ENCODE results near the gene ISG15. TPM values are rescaled to one million over a fixed set of nuclear protein-coding genes. Genes with fewer than 3 reads are reported as not detected.

Gene ISG15
- total and polyA plus RNA-seq, 4 donors: 12.7 to 234 (median 131) TPM

- peaks cover 0 to under 1% (median 0%) of the 10 kb centered on the region in 3 donors for H3K27me3 ChIP-seq (ENCODE audit: control insufficient read depth in 3 of 3, insufficient read depth in 3 of 3, low read length in 2 of 3)
- no peak for TF ChIP-seq CTCF (IDR thresholded peaks at IDR 0.05; ENCODE audit: control extremely low read depth, extremely low read depth)
- H3K9ac ChIP-seq (ENCODE audit: insufficient read depth in 1 of 2, low read length in 2 of 2): no peak overlapping the region
- H3K36me3 ChIP-seq (ENCODE audit: control insufficient read depth in 4 of 4, insufficient read depth in 4 of 4, low read length in 4 of 4): peaks cover 0 to 57% (median 7%) of the 10 kb centered on the region in 4 donors
- 94 to 95% methylated on average over 34 of the region's 34 CpGs for WGBS, 2 donors
- no peak overlapping the region for H3K27ac ChIP-seq (ENCODE audit: low read depth in 1 of 2, low read length in 1 of 2)
- ATAC-seq (ENCODE audit: insufficient read depth, low FRiP score): no peak
- H3K4me3 ChIP-seq: no peak overlapping the region
- peaks cover 0 to 8% (median 6%) of the 10 kb centered on the region in 5 donors for H3K4me1 ChIP-seq (ENCODE audit: control insufficient read depth in 5 of 5, insufficient read depth in 5 of 5, low read length in 5 of 5)
- no peak for DNase-seq
- H3K9me3 ChIP-seq (ENCODE audit: control insufficient read depth in 4 of 4, insufficient read depth in 3 of 4, low read length in 3 of 4): peaks cover 0 to 3% (median 0%) of the 10 kb centered on the region in 4 donors
Observed at GRCh38 chr1:1044455-1045078, 31.3 kb downstream of the ISG15 start.

- Histone ChIP-seq H3K36me3 (ENCODE audit: control insufficient read depth in 4 of 4, insufficient read depth in 4 of 4, low read length in 4 of 4) (peaks cover 0 to 61% (median 7%) of the 10 kb centered on the region in 4 donors), H3K4me1 (ENCODE audit: control insufficient read depth in 5 of 5, insufficient read depth in 5 of 5, low read length in 5 of 5) (peaks cover 0 to 5% (median 4%) of the 10 kb centered on the region in 5 donors), H3K9me3 (ENCODE audit: control insufficient read depth in 4 of 4, insufficient read depth in 3 of 4, low read length in 3 of 4) (peaks cover 0 to 3% (median 0%) of the 10 kb centered on the region in 4 donors), H3K27ac (ENCODE audit: low read depth in 1 of 2, low read length in 1 of 2) (no peak overlapping the region), H3K27me3 (ENCODE audit: control insufficient read depth in 3 of 3, insufficient read depth in 3 of 3, low read length in 2 of 3) (no peaks in the 10 kb centered on the region), H3K4me3 (no peak overlapping the region), H3K9ac (ENCODE audit: insufficient read depth in 1 of 2, low read length in 2 of 2) (no peak overlapping the region)
- no peak for DNase-seq
- no peak for ATAC-seq (ENCODE audit: insufficient read depth, low FRiP score)
- 96% methylated on average over 23 of the region's 23 CpGs for WGBS, 2 donors
- no peak for TF ChIP-seq CTCF (IDR thresholded peaks at IDR 0.05; ENCODE audit: control extremely low read depth, extremely low read depth)
Observed at GRCh38 chr1:1045129-1045528, 31.8 kb downstream of the ISG15 start.

- Histone ChIP-seq H3K9ac (ENCODE audit: insufficient read depth in 1 of 2, low read length in 2 of 2) (no peak overlapping the region), H3K9me3 (ENCODE audit: control insufficient read depth in 4 of 4, insufficient read depth in 3 of 4, low read length in 3 of 4) (peaks cover 0 to 3% (median 0%) of the 10 kb centered on the region in 4 donors), H3K36me3 (ENCODE audit: control insufficient read depth in 4 of 4, insufficient read depth in 4 of 4, low read length in 4 of 4) (peaks cover 0 to 70% (median 7%) of the 10 kb centered on the region in 4 donors), H3K4me3 (no peak overlapping the region), H3K4me1 (ENCODE audit: control insufficient read depth in 5 of 5, insufficient read depth in 5 of 5, low read length in 5 of 5) (no peaks in the 10 kb centered on the region), H3K27me3 (ENCODE audit: control insufficient read depth in 3 of 3, insufficient read depth in 3 of 3, low read length in 2 of 3) (no peaks in the 10 kb centered on the region), H3K27ac (ENCODE audit: low read depth in 1 of 2, low read length in 1 of 2) (no peak overlapping the region)
- ATAC-seq (ENCODE audit: insufficient read depth, low FRiP score): no peak
- DNase-seq: no peak
- WGBS, 2 donors: 95 to 96% methylated on average over 20 of the region's 20 CpGs
- TF ChIP-seq CTCF (IDR thresholded peaks at IDR 0.05; ENCODE audit: control extremely low read depth, extremely low read depth): no peak
Observed at GRCh38 chr1:1046243-1046642, 32.9 kb downstream of the ISG15 start.
